HepG2 (cell line): Measurements from ENCODE around the gene MAP1LC3B. TPM values are rescaled to one million over a fixed set of nuclear protein-coding genes. Genes with fewer than 3 reads are reported as not detected.

ENCODE experiments used
- ARNT ChIP-seq: fragments of 450-650 bp; IDR thresholded peaks from 2 replicates; pipeline ENCODE4 v1.6.1; 2017
- KDM2A ChIP-seq: sonication (generic); formaldehyde crosslinking; IDR thresholded peaks from 2 replicates; pipeline ENCODE4 v1.4.0; 2020; ENCODE audit warnings: low read depth, missing genetic modification reagents, borderline replicate concordance
- NCOA5 ChIP-seq: sonication (generic); formaldehyde crosslinking; IDR thresholded peaks from 2 replicates; pipeline ENCODE4 v1.4.0; 2020; ENCODE audit warnings: missing genetic modification reagents
- PHF20 ChIP-seq: sonication (generic); formaldehyde crosslinking; IDR thresholded peaks from 2 replicates; pipeline ENCODE4 v1.5.0; 2020; ENCODE audit warnings: mild to moderate bottlenecking, missing genetic modification reagents
- RXRA ChIP-seq: sonication (generic); formaldehyde crosslinking; IDR thresholded peaks from 2 replicates; pipeline ENCODE4 v1.5.1; 2020; ENCODE audit warnings: missing genetic modification reagents
- SALL1 ChIP-seq: sonication (generic); formaldehyde crosslinking; IDR thresholded peaks from 2 replicates; pipeline ENCODE4 v1.8.0; 2022; ENCODE audit warnings: mild to moderate bottlenecking, missing genetic modification reagents
- ZFP90 ChIP-seq: sonication (generic); formaldehyde crosslinking; IDR thresholded peaks from 2 replicates; pipeline ENCODE4 v1.8.0; 2022; ENCODE audit warnings: missing genetic modification reagents, mild to moderate bottlenecking, inconsistent platforms, borderline replicate concordance
- ZNF547 ChIP-seq: sonication (generic); formaldehyde crosslinking; IDR thresholded peaks from 2 replicates; pipeline ENCODE4 v1.5.1; 2020; ENCODE audit warnings: mild to moderate bottlenecking, missing genetic modification reagents
- ZNF670 ChIP-seq: sonication (generic); formaldehyde crosslinking; IDR thresholded peaks from 2 replicates; pipeline ENCODE4 v1.8.0; 2022; ENCODE audit warnings: mild to moderate bottlenecking, missing genetic modification reagents, borderline replicate concordance
- ZNF879 ChIP-seq: sonication (generic); formaldehyde crosslinking; IDR thresholded peaks from 2 replicates; pipeline ENCODE4 v1.8.1; 2023; ENCODE audit warnings: missing genetic modification reagents
- ZSCAN25 ChIP-seq: sonication (generic); formaldehyde crosslinking; IDR thresholded peaks from 2 replicates; pipeline ENCODE4 v1.8.0; 2022; ENCODE audit warnings: mild to moderate bottlenecking, missing genetic modification reagents
- ZSCAN29 ChIP-seq: sonication (generic); formaldehyde crosslinking; conservative IDR thresholded peaks from 2 replicates; pipeline ENCODE4 v1.4.0; 2020; ENCODE audit warnings: mild to moderate bottlenecking, missing genetic modification reagents
- ZSCAN31 ChIP-seq: sonication (generic); formaldehyde crosslinking; IDR thresholded peaks from 2 replicates; pipeline ENCODE4 v1.5.0; 2020; ENCODE audit warnings: low read depth, mild to moderate bottlenecking, missing genetic modification reagents
- polyA plus RNA-seq, 8 experiments: library from polyadenylated mRNA; depleted of rRNA in 3 of 8; stranded (reverse) in 7 of 8; unstranded in 1 of 8; fragments of >200 nt; fragmentation: Illumina TruSeq in 4 of 8; extraction: Trizol in 4 of 8; gene quantifications; 2 replicates each; pipeline versions ENCODE4 v1.2.1 to v1.2.3, GENCODE V29; 2011 to 2016; ENCODE audit warnings: low read depth in 4 of 8, missing spikeins in 1 of 8, mixed read lengths in 1 of 8; ENCODE audit not compliant: insufficient read depth in 1 of 8
- total RNA-seq, 5 experiments: library from RNA; depleted of rRNA; stranded (reverse); fragments of >200 nt; fragmentation: Illumina TruSeq; extraction: Trizol; gene quantifications; 2 replicates each; pipeline ENCODE4 v1.2.3, GENCODE V29; 2016; ENCODE audit warnings: low read depth in 1 of 5
- TF ChIP-seq, protein P1 (sequence below): sonication (generic); formaldehyde crosslinking; IDR thresholded peaks from 2 replicates; pipeline ENCODE4 v1.4.0; 2020; ENCODE audit warnings: missing genetic modification reagents, borderline replicate concordance
- TF ChIP-seq, protein P2 (sequence below): IDR thresholded peaks from 2 replicates; pipeline ENCODE4 v1.6.1; 2016; ENCODE audit warnings: mild to moderate bottlenecking
- TF ChIP-seq, protein P3 (sequence below): sonication (generic); formaldehyde crosslinking; IDR thresholded peaks from 2 replicates; pipeline ENCODE4 v1.5.1; 2020; ENCODE audit warnings: mild to moderate bottlenecking, missing genetic modification reagents

MAP1LC3B gene
- total and polyA plus RNA-seq, 2 of the 13 experiments (the other 11 are each of a cell fraction or from before 2014, with no cell fraction given), result 15.7 to 37.4 TPM

GRCh38 chr16:87387942-87388817 lies 4.0 kb upstream of the MAP1LC3B start (continued):
- peak; percentile 83 for TF ChIP-seq KDM2A (CRISPR knock-in tag)
- peak; percentile 34; the same call in 1 of the 2 replicates for TF ChIP-seq ZNF879 (CRISPR knock-in tag)
- TF ChIP-seq RXRA (CRISPR knock-in tag), result peak; percentile 78; the same call in 1 of the 2 replicates
- TF ChIP-seq ZSCAN29 (CRISPR knock-in tag), result no peak
- TF ChIP-seq ZSCAN31 (CRISPR knock-in tag), result no peak
- TF ChIP-seq ZNF670 (CRISPR knock-in tag), result no peak
- TF ChIP-seq SALL1 (CRISPR knock-in tag), result peak; percentile 79
- TF ChIP-seq, protein P1, sequence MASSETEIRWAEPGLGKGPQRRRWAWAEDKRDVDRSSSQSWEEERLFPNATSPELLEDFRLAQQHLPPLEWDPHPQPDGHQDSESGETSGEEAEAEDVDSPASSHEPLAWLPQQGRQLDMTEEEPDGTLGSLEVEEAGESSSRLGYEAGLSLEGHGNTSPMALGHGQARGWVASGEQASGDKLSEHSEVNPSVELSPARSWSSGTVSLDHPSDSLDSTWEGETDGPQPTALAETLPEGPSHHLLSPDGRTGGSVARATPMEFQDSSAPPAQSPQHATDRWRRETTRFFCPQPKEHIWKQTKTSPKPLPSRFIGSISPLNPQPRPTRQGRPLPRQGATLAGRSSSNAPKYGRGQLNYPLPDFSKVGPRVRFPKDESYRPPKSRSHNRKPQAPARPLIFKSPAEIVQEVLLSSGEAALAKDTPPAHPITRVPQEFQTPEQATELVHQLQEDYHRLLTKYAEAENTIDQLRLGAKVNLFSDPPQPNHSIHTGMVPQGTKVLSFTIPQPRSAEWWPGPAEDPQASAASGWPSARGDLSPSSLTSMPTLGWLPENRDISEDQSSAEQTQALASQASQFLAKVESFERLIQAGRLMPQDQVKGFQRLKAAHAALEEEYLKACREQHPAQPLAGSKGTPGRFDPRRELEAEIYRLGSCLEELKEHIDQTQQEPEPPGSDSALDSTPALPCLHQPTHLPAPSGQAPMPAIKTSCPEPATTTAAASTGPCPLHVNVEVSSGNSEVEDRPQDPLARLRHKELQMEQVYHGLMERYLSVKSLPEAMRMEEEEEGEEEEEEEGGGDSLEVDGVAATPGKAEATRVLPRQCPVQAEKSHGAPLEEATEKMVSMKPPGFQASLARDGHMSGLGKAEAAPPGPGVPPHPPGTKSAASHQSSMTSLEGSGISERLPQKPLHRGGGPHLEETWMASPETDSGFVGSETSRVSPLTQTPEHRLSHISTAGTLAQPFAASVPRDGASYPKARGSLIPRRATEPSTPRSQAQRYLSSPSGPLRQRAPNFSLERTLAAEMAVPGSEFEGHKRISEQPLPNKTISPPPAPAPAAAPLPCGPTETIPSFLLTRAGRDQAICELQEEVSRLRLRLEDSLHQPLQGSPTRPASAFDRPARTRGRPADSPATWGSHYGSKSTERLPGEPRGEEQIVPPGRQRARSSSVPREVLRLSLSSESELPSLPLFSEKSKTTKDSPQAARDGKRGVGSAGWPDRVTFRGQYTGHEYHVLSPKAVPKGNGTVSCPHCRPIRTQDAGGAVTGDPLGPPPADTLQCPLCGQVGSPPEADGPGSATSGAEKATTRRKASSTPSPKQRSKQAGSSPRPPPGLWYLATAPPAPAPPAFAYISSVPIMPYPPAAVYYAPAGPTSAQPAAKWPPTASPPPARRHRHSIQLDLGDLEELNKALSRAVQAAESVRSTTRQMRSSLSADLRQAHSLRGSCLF (CRISPR knock-in tag), result no peak
- peak; percentile 77 for TF ChIP-seq PHF20 (CRISPR knock-in tag)
- TF ChIP-seq, protein P2, sequence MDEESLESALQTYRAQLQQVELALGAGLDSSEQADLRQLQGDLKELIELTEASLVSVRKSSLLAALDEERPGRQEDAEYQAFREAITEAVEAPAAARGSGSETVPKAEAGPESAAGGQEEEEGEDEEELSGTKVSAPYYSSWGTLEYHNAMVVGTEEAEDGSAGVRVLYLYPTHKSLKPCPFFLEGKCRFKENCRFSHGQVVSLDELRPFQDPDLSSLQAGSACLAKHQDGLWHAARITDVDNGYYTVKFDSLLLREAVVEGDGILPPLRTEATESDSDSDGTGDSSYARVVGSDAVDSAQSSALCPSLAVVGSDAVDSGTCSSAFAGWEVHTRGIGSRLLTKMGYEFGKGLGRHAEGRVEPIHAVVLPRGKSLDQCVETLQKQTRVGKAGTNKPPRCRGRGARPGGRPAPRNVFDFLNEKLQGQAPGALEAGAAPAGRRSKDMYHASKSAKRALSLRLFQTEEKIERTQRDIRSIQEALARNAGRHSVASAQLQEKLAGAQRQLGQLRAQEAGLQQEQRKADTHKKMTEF (CRISPR knock-in tag), result peak; percentile 90
- TF ChIP-seq ARNT, result no peak
- TF ChIP-seq, protein P3, sequence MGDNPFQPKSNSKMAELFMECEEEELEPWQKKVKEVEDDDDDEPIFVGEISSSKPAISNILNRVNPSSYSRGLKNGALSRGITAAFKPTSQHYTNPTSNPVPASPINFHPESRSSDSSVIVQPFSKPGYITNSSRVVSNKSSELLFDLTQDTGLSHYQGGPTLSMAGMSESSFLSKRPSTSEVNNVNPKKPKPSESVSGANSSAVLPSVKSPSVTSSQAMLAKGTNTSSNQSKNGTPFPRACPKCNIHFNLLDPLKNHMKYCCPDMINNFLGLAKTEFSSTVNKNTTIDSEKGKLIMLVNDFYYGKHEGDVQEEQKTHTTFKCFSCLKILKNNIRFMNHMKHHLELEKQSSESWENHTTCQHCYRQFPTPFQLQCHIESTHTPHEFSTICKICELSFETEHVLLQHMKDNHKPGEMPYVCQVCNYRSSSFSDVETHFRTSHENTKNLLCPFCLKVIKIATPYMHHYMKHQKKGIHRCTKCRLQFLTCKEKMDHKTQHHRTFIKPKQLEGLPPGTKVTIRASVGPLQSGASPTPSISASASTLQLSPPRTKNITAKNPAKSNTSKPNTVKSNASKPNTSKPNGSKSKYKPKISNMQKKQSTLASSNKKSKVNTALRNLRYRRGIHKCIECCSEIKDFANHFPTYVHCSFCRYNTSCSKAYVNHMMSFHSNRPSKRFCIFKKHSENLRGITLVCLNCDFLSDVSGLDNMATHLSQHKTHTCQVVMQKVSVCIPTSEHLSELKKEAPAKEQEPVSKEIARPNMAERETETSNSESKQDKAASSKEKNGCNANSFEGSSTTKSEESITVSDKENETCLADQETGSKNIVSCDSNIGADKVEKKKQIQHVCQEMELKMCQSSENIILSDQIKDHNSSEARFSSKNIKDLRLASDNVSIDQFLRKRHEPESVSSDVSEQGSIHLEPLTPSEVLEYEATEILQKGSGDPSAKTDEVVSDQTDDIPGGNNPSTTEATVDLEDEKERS (CRISPR knock-in tag), result peak; percentile 61; the same call in 1 of the 2 replicates
- no peak; the same call in 1 of the 2 replicates for TF ChIP-seq ZFP90
- TF ChIP-seq ZSCAN25, result peak; percentile 67; the same call in 1 of the 2 replicates
- TF ChIP-seq ZNF547 (CRISPR knock-in tag), result peak; percentile 78
- no peak for TF ChIP-seq NCOA5 (CRISPR knock-in tag)
